ENCODE measurements around the gene ARMC8. TPM values are rescaled to one million over a fixed set of nuclear protein-coding genes. Genes with fewer than 3 reads are reported as not detected.

ARMC8 gene
- total RNA-seq, 2 donors from 2014 or later: 29.8 to 103 TPM

GRCh38 chr3:138148503-138148902 is 38.6 kb upstream of the ARMC8 start:
- Histone ChIP-seq H3K4me3 (no peak overlapping the region), H3K36me3 (replicated peaks in 1 of 2; ENCODE audit: insufficient read depth in 1 of 2, low read depth in 2 of 2) (no peaks in the 10 kb centered on the region), H3K27ac (no peak overlapping the region), H3K27me3 (no peaks in the 10 kb centered on the region), H3K9me3 (no peaks in the 10 kb centered on the region), H3K4me1 (no peaks in the 10 kb centered on the region)
- DNase-seq (no peak), ATAC-seq (no peak)
- no peak for TF ChIP-seq POLR2A (IDR thresholded peaks at IDR 0.05)
- peak in 3 of 7 experiments; percentile 3 to 26 (median 26) for TF ChIP-seq CTCF (IDR thresholded peaks at IDR 0.05)
- WGBS, 2 donors: 45 to 50% methylated on average over 4 of the region's 4 CpGs
- intact Hi-C loops (cut with DNase I): no loop called here

GRCh38 chr3:138154534-138154933 is 32.6 kb upstream of the ARMC8 start:
- no peaks in the 10 kb centered on the region for H3K9me3 ChIP-seq
- ATAC-seq (no peak), DNase-seq (no peak)
- no peaks in the 10 kb centered on the region for H3K27me3 ChIP-seq
- H3K4me1 ChIP-seq: no peaks in the 10 kb centered on the region
- TF ChIP-seq CTCF (IDR thresholded peaks at IDR 0.05) (no peak), POLR2A (IDR thresholded peaks at IDR 0.05) (no peak)
- H3K36me3 ChIP-seq (replicated peaks in 1 of 2; ENCODE audit: insufficient read depth in 1 of 2, low read depth in 2 of 2): no peaks in the 10 kb centered on the region
- H3K4me3 ChIP-seq: no peak overlapping the region
- intact Hi-C loops (cut with DNase I): no loop called here
- no peak overlapping the region for H3K27ac ChIP-seq

- DNase-seq: no peak
- Histone ChIP-seq H3K36me3 (replicated peaks in 1 of 2; ENCODE audit: insufficient read depth in 1 of 2, low read depth in 2 of 2) (peaks cover 1 to 9% of the 10 kb centered on the region in 2 donors), H3K4me1 (no peaks in the 10 kb centered on the region), H3K4me3 (no peak overlapping the region), H3K27me3 (no peaks in the 10 kb centered on the region), H3K27ac (no peak overlapping the region), H3K9me3 (no peaks in the 10 kb centered on the region)
- 95% methylated on average over 4 of the region's 4 CpGs for WGBS, 2 donors
- no peak for TF ChIP-seq POLR2A (IDR thresholded peaks at IDR 0.05)
- TF ChIP-seq CTCF (IDR thresholded peaks at IDR 0.05): no peak
- ATAC-seq: no peak
- intact Hi-C loops (cut with DNase I): no loop called here
These were observed 29.4 kb upstream of the ARMC8 start for GRCh38 chr3:138157743-138158142.

GRCh38 chr3:138165061-138165460 is 22.0 kb upstream of the ARMC8 start:
- Histone ChIP-seq H3K36me3 (replicated peaks in 1 of 2; ENCODE audit: insufficient read depth in 1 of 2, low read depth in 2 of 2) (peaks cover 14 to 18% of the 10 kb centered on the region in 2 donors), H3K4me3 (no peak overlapping the region), H3K9me3 (no peaks in the 10 kb centered on the region), H3K4me1 (no peaks in the 10 kb centered on the region), H3K27me3 (no peaks in the 10 kb centered on the region), H3K27ac (no peak overlapping the region)
- ATAC-seq: no peak
- DNase-seq: no peak
- 98% methylated on average over 2 of the region's 2 CpGs for WGBS, 2 donors
- intact Hi-C loops (cut with DNase I): no loop called here
- TF ChIP-seq CTCF (IDR thresholded peaks at IDR 0.05) (no peak), POLR2A (IDR thresholded peaks at IDR 0.05) (no peak)

- Histone ChIP-seq H3K27ac (no peak overlapping the region), H3K4me3 (no peak overlapping the region), H3K4me1 (peaks cover 23% of the 10 kb centered on the region), H3K9me3 (no peaks in the 10 kb centered on the region), H3K27me3 (no peaks in the 10 kb centered on the region), H3K36me3 (replicated peaks in 1 of 2; ENCODE audit: insufficient read depth in 1 of 2, low read depth in 2 of 2) (peaks cover 2 to 8% of the 10 kb centered on the region in 2 donors)
- intact Hi-C loops (cut with DNase I): no loop called here
- ATAC-seq (no peak), DNase-seq (no peak)
- TF ChIP-seq CTCF (IDR thresholded peaks at IDR 0.05) (no peak), POLR2A (IDR thresholded peaks at IDR 0.05) (no peak)
- WGBS, 2 donors: 65 to 79% methylated on average over 2 of the region's 2 CpGs
These were observed 14.5 kb upstream of the ARMC8 start for GRCh38 chr3:138172625-138173024.

Data from body of pancreas (tissue), 4 donors.